GM18861 (cell line): ENCODE measurements around the gene TNFRSF13B.
"Not testable (repeated sequence)": the region's sequence is repeated elsewhere in the genome, so short reads cannot be mapped to it uniquely, and the experiment has no call there.

Experiments used
- ATAC-seq: cut with Tn5 transposase; IDR thresholded peaks from one replicate; pipeline ENCODE4 v1.9.1; 2021; ENCODE audit not compliant: unreplicated experiment

TNFRSF13B gene

DNA sequence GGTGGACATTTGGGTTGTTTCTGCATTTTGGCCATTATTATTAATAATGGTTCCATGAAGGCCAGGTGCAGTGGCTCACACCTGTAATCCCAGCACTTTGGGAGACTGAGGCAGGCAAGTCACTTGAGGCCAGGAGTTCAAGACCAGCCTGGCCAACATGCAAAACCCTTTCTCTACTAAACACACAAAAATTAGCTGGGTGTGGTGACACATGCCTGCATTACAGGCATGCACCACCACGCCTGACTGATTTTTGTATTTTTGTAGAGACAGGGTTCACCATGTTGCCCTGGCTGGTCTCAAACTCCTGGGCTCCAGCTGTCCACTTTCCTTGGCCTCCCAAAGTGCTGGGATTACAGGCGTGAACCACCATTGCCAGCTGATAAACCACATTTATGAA lies 58.5 kb downstream of the TNFRSF13B start:
- no peak for ATAC-seq

DNA sequence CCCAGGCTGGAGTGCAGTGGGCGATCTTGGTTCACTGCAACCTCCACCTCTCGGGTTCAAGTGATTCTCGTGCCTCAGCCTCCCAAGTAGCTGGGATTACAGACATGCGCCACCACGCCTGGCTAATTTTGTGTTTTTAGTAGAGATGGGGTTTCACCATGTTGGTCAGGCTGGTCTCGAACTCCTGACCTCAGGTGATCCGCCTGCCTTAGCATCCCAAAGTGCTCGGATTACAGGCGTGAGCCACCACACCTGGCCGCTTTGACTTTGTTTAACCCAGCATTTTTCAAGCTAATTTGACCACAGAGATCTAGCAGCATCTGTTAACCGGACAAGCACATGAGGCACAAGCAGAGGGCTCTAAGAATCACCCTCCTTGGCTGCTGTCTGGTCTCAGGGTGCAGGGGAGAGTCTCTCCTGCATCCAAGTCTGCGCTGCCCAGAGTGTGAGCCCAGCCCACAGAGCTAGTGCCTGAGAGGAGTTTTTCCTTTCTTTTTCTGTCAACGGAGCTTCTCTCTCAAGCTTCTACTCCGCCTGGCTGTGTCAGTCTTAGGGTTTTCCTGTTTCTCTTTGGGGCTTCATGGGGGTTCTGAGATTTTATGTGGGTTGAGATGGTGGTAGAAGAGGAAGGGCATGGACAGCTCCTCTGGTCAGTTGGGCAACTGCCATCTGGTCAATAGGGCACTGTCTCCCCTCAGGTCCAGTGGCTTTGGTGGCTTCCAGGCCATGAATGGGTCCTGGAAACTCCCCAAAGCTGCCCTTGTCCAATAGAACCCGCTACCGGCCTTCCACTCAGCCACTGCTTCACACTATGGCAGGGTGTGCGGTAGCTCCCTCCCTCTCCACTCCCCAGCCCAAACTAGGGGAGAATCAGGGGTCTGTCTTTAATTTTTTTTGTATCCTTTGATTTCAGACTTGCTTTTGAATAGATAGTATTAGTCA lies 59.6 kb downstream of the TNFRSF13B start:
- no peak for ATAC-seq

DNA sequence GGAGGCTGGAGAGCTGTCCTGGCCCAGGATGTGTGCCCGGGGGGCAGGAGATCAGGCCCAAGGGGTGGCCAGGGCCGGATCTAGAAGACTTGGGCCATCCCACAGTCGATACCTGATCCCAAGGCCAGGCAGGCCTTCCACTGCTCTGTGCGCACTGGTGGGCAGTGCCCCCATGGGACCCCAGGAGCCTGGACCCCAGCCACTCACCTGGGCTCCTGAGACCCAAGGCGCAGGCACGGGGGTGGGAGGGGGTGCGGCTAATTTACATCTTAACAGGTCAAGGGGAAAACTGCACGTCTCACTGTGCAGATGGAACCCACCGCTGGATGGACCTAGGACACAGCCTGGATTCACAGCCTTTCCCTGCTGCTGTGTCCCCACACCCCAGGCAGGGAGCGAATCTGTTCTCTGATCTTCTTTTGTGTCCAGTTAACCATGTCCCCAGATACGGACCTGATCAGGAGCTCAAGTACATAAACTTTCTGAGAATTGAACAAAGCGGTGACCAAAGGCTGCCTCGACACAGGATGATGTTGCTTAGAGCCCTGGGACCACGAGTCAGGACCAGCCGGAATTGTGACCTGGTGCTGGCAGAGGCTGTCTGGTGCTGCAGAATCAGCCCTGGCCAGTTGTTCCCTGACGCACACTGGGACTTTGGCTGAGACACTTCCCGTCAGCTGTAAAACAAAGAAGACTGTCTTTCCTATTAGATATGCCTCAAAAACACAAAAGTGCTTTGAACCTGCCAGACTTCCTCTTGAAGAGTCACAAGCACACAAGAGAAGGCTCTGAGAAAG lies 60.6 kb downstream of the TNFRSF13B start:
- ATAC-seq = no peak

DNA sequence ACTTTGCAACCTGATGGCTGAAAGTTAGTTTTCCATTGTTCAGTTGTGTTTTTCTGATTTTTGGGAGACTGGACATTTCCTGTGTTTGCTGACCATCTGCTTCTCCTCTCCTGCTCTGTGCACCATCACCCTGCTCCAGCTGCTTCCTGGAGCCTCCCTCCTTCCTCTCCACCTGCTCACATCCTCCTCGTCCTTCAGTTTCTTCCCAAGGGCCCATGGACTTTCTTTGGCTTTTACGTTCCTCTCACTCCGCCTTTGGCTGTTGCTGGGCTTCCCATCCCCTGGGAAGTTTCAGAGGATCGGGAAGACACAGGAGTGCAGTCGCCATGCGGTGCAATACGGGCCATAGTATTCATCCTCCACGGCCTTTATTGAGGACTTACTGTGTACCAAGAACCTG lies 61.6 kb downstream of the TNFRSF13B start:
- no peak for ATAC-seq

DNA sequence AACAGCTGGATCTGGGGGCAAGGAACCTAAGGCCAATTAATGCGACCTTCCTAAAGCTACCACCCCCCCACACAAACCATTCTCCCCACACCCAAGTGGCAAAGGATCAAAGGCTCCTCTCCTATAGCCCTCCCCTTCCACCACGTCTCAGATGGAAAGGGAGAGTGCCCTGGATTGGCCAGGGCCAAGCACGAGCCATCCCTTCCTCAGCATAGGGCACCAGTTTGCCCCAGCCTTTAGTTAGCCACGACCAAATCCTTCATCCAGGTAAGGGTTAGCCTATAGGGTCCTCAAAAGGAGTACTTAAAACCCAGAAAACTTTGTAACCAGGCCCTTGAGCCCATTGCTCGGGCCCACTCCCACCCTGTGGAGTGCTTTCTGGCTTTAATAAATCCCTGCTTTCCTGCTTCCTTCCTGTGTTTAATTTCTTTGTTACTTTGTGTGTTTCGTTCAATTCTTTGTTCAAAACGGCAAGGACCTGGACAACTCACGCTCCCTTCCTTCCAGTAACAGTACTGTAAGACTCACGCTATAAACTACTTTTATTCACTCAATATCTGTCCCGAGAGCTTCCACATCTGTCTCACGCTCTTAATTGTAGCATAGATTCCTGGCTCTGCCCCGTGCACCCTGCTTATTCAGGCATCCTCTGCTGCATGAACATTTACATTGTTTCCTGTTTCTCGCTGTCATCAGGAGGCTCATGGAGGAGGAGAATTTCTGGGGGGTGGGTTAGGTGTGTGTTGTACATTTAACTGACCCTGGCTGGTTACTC lies 62.3 kb downstream of the TNFRSF13B start:
- ATAC-seq = no peak

DNA sequence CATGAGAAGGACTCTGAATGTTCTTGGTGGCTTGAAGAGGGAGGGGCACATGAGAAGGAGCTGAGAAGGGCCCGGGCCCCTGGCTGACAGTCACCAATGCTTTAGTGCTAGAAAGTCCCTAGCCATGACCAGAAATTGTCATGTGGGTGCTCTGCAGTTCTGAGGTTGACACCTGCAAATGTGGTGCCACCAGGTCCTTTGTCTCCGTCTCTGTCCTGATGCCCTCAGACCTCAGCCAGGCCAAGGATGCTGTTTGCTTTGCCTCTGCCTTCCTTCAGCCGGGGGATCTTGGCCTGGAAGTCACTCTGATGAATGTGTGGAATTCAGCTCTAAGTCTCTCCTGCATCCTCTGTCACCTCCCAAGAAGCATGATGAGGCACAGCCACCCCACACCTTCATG lies 63.6 kb downstream of the TNFRSF13B start:
- ATAC-seq = no peak

DNA sequence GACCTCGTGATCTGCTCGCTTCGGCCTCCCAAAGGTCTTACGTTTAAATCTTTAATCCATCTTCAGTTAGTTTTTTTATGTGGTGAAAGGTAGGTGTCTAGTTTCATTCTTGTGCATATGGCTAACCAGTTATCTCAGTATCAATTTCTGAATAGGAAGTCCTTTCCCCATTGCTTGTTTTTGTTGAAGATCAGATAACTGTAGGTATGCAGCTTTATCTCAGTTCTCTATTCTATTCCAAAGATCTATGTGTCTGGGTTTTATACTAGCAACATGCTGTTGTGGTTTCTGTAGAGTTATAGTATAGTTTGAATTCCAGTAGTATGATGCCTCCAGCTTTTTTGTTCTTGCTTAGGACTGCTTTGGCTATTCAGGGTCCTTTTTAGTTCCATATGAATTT lies 65.2 kb downstream of the TNFRSF13B start:
- no peak for ATAC-seq

DNA sequence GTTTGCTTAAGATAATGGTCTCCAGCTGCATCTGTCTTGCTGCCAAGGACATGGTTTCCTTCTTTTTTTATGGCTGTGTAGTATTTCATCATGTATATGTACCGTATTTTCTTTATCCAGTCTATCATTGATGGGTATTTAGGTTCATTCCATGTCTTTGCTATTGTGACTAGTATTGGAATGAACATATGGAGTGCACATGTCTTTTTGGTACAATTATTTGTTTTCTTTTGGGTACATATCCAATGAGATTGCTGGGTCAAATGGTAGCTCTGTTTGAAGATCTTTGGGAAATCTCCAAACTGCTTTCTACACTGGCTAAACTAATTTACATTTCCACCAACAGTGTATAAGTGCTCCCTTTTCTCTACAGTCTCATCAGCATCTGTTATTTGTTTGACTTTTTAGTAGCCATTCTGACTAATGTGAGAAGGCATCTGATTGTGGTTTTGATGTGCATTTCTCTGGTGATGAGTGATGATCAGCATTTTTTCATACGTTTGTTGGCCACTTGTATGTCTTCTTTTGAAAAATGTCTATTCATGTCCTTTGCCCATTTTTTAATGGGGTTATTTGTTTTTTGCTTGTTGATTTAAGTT lies 66.2 kb downstream of the TNFRSF13B start:
- no peak for ATAC-seq

DNA sequence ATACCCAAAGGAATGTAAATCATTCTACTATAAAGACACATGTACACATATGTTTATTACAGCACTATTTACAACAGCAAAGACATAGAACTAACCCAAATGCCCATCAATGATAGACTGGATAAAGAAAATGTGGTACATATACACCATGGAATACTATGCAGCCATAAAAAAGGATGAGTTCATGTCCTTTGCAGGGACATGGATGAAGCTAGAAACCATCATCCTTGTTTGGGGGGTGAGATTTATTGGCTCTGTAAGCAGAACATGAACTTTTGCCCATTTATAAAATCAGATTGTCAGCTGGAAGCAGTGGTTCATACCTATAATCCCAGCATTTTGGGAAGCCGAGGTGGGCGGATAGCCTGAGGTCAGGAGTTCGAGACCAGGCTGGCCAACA lies 68.8 kb downstream of the TNFRSF13B start:
- not testable (repeated sequence) for ATAC-seq

DNA sequence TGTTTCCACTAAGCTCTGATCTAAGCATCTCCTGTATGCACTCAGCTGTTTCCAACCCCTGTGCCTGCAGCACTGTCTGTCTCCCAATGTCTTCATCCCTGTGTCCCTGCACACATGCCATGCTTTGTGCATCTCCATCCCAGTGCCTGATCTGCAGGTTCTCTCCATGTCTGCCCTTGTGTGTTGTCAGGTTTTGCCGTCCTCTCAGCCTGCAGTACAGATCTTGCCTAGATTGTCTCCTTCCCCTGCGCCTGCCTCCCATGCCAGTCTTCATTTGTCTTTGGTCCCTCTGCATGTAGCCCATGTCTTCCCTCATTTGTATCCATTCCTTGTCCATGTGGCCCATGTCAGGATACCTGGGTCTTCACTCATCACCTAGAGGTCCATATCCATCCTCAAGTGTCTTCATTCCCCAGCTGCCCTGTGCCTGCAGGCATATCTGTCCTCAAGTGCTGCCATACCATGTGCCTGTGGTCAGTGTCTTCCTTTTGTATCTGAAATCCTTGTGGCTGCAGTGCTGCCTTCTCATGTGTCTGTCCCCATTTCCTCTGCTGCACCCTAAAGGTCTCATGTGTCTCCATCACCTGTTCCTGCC lies 71.5 kb downstream of the TNFRSF13B start:
- ATAC-seq = no peak

DNA sequence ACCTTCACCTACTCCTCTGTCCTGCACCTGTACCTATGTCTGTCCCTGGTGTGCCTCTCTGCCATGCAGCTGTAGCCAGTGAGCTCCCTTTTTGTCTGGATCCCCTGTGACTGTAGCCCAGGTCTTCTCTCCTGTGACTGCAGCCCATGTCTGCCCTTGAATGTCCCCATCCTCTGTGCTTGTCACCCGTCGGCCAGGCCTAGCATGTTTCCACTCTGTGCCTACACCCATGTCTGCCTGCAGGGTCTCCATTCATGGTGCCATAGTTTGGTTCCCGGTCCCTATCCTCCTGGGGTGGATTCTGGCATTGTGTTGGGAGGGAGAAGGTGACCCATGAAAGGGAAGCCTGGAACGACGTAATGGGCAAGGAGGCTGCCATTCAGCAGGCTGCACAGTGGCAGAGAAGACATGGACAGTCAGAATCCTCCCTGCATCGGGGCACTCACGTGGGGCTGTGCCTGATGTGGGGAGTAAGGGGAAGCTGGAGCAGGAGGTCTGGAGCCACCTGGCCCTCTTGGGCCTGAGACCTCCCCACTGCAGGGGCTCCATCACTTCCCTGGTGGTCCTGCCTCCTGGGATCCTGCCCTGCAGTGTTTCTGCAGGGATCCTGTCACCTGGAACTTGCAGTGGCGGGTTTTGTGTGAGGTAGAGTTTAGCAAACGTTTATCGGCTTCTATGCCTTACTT lies 74.6 kb downstream of the TNFRSF13B start:
- not testable (repeated sequence) for ATAC-seq

DNA sequence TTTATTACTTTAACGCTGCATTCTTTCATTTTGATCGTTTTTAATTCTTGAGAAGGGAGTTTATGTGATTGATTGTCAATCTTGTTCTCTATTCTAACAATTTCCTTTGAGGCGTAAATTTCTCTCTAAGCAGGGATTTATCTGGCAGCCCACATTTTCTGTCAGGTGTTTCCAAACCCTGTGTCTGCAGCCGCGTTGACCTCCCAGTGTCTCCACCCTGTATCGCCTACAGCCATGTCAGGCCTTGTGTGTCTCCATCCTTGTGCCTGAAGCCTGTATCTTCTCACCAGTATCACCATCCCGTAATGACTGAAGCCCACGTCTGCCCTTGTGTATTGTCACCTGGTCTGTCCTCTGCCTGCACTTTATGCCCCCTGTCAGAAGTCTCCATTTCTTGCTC lies 75.7 kb downstream of the TNFRSF13B start:
- not testable (repeated sequence) for ATAC-seq

DNA sequence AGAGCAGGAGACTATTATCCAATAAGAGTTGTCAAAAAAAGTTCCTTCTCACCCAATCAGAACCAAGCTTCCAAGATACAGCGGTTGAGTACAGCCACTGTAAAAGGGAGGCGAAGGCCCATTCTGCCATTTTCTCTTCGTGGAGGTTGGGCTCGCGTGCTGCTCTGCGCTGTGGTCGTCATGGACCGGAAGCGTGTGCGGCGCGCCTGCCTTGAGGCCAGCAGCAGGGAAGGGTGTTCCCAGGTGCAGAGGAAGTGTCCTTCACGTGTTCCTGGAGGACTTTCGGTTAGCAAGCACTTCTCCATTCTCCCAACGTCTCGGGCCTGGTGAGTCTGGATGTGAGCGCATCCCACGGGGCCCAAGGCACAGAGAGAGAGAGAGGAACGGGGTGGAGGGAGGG lies 78.4 kb downstream of the TNFRSF13B start:
- not testable (repeated sequence) for ATAC-seq

DNA sequence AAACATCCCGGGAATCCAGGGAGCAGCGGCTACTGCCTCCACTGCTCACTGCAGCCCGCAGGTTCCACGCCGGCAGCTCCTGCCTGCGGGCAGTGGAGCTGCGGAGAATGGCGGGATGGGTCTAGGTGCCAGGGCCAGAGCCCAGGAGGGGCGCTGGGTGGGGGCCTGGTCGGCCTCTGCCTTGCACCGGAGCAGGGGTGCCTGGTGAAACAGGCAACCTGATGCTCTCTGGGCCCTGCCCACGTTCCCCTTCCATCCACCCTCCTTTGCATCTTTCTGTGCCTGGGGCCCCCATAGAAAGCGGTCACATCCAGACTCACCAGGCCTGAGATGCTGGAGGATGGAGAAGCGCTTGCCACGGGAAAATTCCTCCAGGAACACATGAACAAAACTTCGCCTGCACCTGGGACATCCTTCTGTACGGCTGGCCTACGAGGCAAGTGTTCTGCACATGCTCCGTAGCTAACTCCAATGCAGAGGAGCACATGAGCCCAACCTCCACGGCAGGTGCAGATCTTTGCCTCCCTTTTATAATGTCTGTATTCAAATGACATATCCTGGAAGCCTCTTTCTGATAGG lies 79.0 kb downstream of the TNFRSF13B start:
- not testable (repeated sequence) for ATAC-seq

DNA sequence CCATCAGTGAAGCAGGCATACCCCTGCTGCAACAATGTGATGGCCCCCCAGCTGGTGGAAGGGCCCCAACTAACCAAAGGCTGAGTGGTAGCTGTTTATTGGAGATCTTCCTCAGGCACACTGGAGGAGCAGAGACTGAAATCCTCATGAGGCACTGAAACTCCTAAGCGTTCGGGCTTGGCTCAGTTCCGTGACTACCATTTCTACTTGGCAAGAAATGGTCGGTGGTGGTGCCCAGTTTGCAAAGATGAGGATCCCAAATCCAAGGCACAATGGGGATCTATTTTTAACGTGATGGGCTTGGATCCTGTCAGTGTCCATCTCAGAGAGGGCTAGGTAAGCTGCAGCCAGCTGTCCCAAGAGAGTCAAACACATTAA lies 82.8 kb downstream of the TNFRSF13B start:
- no peak for ATAC-seq
